Adrenal gland (tissue), 12 donors: ENCODE results near the gene MIF4GD. TPM values are rescaled to one million over a fixed set of nuclear protein-coding genes. Genes with fewer than 3 reads are reported as not detected.

ENCODE experiments used
- DNase-seq, 7 donors: peaks; one replicate each; pipeline ENCODE4 v3.0.0-alpha.2; 2019 to 2020
- H3K27ac ChIP-seq, 5 donors: fragments of 200-600 bp; sonication (generic) in 4 of 5; 1 replicate in 3 of 5; 2 replicates in 2 of 5; pipeline versions ENCODE4 v1.5.1 to v1.8.0; 2016 to 2020; ENCODE audit warnings: mild to moderate bottlenecking in 1 of 5
- H3K27me3 ChIP-seq: fragments of 200-600 bp; 2 replicates; pipeline ENCODE4 v1.8.0; 2021
- H3K36me3 ChIP-seq, 2 donors: fragments of 200-600 bp; replicated peaks in 1 of 2; 1 replicate in 1 of 2; 2 replicates in 1 of 2; pipeline versions ENCODE4 v1.5.1 to v1.8.0; 2018 to 2022
- H3K4me1 ChIP-seq, 2 donors: fragments of 200-600 bp; replicated peaks in 1 of 2; 1 replicate in 1 of 2; 2 replicates in 1 of 2; pipeline versions ENCODE4 v1.5.1 to v1.8.0; 2018 to 2021
- H3K4me3 ChIP-seq, 4 donors: fragments of 200-600 bp; sonication (generic) in 3 of 4; one replicate each; pipeline ENCODE4 v1.5.1; 2016 to 2018
- H3K9me3 ChIP-seq, 3 donors: fragments of 200-600 bp; sonication (generic) in 1 of 3; replicated peaks in 1 of 3; 1 replicate in 2 of 3; 2 replicates in 1 of 3; pipeline versions ENCODE4 v1.5.1 to v1.8.0; 2016 to 2021
- POLR2A ChIP-seq, 2 donors: fragments of 450-650 bp; IDR thresholded peaks; one replicate each; pipeline ENCODE4 v1.6.1; 2017; ENCODE audit warnings: antibody characterized with exemption in 2 of 2, mild to moderate bottlenecking in 2 of 2, moderate library complexity in 1 of 2
- WGBS, 4 donors: extraction: QIAGEN DNeasy Blood & Tissue Kit in 2 of 4; methylation state at CpG; one replicate each; pipeline versions ENCODE4 v1.1.5 to v1.1.7; 2013 to 2017; 5-methylcytosine and 5-hydroxymethylcytosine counted together
- intact Hi-C, 2 donors: fragments of 100-400 bp; cut with DNase I; formaldehyde crosslinking; loops; one replicate each; pipeline versions ENCODE4 v1.14.1 to v1.15.0; 2022 to 2023
- polyA plus RNA-seq, 3 donors: library from polyadenylated mRNA; stranded (reverse); fragments of 200-250 nt in 2 of 3; fragments of 350-450 nt in 1 of 3; fragmentation: Illumina TruSeq in 1 of 3; extraction: RNeasy Lipid Tissue Mini Kit (QIAGEN cat#74804) in 1 of 3; gene quantifications; one replicate each; pipeline ENCODE4 v1.2.3, GENCODE V29; 2013 to 2014
- total RNA-seq, 9 donors: library from RNA; depleted of rRNA in 4 of 9; stranded (reverse); fragments of >200 nt in 4 of 9; fragments of 120-200 nt in 1 of 9; fragmentation: NEBNext Ultra II Directional in 1 of 9; extraction: Animal tissue kit (Norgen Biotek cat#: 25700) in 1 of 9; gene quantifications; one replicate each; pipeline versions ENCODE4 v1.1.0 to v1.2.4, GENCODE V29; 2013 to 2023
- TF ChIP-seq, protein P1 (sequence below), 6 experiments: fragments of 450-650 bp in 4 of 6; fragments of 200-600 bp in 2 of 6; sonication (generic) in 1 of 6; IDR thresholded peaks; 1 replicate in 5 of 6; 2 replicates in 1 of 6; pipeline versions ENCODE4 v1.5.1 to v1.8.0; 2016 to 2021; ENCODE audit warnings: antibody characterized with exemption in 6 of 6, mild to moderate bottlenecking in 2 of 6, moderate library complexity in 1 of 6
- donor health status: healthy with polysubstance abuse.
- donor health status: Bipolar disorder and iron deficiency.
- donor health status: DM: yes; HTN: yes; CAD: no.
- donor health status: DM: no; HTN: no; CAD: no.
- donor health status: DM: no; HTN: no; CAD: no.
- donor health status: DM: yes; HTN: yes; CAD: no.

Gene MIF4GD
- total and polyA plus RNA-seq, 12 donors, result 9.2 to 53.0 (median 21.2) TPM

- intact Hi-C loops, result loop anchor here in 1 of 2 donors (10.0 kb wide), 1 partner anchor 133 kb away; the partner anchor contains the start of gene GRB2
- no peaks in the 10 kb centered on the region for H3K9me3 ChIP-seq
- H3K36me3 ChIP-seq, result peaks cover 0 to 5% of the 10 kb centered on the region in 2 donors
- DNase-seq, result peak; percentile 69 to 82 (median 76)
- peak overlapping the region; percentile 3 to 95 (median 95) for H3K27ac ChIP-seq
- TF ChIP-seq POLR2A (IDR thresholded peaks at IDR 0.05), result no peak
- TF ChIP-seq, protein P1, sequence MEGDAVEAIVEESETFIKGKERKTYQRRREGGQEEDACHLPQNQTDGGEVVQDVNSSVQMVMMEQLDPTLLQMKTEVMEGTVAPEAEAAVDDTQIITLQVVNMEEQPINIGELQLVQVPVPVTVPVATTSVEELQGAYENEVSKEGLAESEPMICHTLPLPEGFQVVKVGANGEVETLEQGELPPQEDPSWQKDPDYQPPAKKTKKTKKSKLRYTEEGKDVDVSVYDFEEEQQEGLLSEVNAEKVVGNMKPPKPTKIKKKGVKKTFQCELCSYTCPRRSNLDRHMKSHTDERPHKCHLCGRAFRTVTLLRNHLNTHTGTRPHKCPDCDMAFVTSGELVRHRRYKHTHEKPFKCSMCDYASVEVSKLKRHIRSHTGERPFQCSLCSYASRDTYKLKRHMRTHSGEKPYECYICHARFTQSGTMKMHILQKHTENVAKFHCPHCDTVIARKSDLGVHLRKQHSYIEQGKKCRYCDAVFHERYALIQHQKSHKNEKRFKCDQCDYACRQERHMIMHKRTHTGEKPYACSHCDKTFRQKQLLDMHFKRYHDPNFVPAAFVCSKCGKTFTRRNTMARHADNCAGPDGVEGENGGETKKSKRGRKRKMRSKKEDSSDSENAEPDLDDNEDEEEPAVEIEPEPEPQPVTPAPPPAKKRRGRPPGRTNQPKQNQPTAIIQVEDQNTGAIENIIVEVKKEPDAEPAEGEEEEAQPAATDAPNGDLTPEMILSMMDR (IDR thresholded peaks at IDR 0.05), result peak in 5 of 6 experiments; percentile 11 to 97 (median 73)
- peak overlapping the region; percentile 37 to 92 (median 51) for H3K4me3 ChIP-seq
- H3K4me1 ChIP-seq, result peaks cover 21 to 37% of the 10 kb centered on the region in 2 donors
- 0 to 1% (median 0%) methylated on average over 14 to 74 of the region's 74 CpGs for WGBS, 4 donors
- H3K27me3 ChIP-seq, result no peaks in the 10 kb centered on the region
Observed at GRCh38 chr17:75271233-75271954, 363 bp upstream of the MIF4GD start.

DNA sequence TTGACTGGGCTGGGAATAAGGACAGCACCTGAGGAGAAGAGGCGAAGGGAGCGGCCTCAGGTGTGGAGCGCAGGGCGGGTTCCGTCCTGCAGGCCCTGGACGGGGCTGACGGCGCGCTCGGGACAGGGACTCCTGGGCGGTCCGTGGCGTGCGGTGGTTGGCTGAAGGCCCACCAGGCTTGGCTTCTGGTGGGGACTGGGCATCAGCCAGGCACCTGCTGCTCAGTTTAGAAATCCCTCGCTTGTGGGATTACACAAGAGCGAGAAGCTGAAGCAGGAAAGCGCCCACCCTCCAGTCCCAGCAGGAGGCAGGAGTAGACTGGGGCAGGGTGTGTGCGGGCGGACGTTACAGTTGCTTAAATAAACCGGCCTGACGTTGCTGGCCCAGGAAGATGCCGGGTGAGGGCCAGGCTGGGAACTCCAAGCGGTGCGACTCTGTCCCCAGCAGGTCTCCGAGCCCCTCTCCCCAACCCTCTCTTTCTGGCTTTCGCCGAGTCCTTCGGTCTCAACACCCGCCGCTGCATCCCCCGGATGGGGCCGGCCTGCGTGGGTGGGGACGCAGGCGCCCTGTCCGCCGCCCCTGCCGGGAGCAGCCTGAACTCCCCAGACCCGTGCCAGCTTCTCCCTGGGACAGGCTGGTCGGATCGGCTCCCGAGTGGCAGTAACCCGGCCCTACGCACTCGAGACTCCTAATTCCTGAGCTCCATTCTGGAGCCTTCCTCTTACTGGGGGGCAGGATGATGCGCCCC is 639 bp downstream of the MIF4GD start:
- H3K4me1 ChIP-seq, result peaks cover 21 to 37% of the 10 kb centered on the region in 2 donors
- intact Hi-C loops, result loop anchor here in 1 of 2 donors (10.0 kb wide), 1 partner anchor 134 kb away; the partner anchor contains the start of gene GRB2
- 0 to 2% (median 1%) methylated on average over 20 to 47 of the region's 47 CpGs for WGBS, 4 donors
- TF ChIP-seq, protein P1 (IDR thresholded peaks at IDR 0.05), result peak in 4 of 6 experiments; percentile 30 to 56 (median 41)
- TF ChIP-seq POLR2A (IDR thresholded peaks at IDR 0.05), result peak in 1 of 2 donors; percentile 64
- H3K36me3 ChIP-seq, result peaks cover 0 to 14% of the 10 kb centered on the region in 2 donors
- peak overlapping the region; percentile 76 to 95 (median 95) for H3K27ac ChIP-seq
- H3K4me3 ChIP-seq, result peak overlapping the region; percentile 32 to 92 (median 66)
- no peaks in the 10 kb centered on the region for H3K9me3 ChIP-seq
- H3K27me3 ChIP-seq, result no peaks in the 10 kb centered on the region
- peak; percentile 67 to 83 (median 77) for DNase-seq

DNA sequence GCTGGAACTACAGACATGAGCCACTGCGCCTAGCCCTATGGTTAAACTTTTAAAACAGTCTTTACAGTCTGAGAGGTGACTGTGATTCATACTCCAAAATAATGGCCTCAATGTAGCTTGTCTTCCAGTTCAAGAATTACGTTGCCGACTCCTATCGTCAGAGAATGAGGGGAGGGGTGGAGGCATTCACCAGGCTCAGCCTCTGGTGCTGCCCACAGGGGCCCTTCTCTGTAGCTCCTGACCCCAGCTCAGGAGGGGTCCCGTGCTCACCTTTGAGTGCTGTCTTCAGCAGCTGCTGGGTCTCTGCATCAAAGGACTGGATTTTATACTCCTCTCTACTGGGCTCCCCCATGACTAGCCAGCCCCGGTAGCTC is 1.2 kb downstream of the MIF4GD start:
- intact Hi-C loops, result loop anchor here in 1 of 2 donors (10.0 kb wide), 1 partner anchor 135 kb away; the partner anchor contains the start of gene GRB2
- TF ChIP-seq, protein P1 (IDR thresholded peaks at IDR 0.05), result no peak
- no peak for TF ChIP-seq POLR2A (IDR thresholded peaks at IDR 0.05)
- H3K36me3 ChIP-seq, result peaks cover 0 to 20% of the 10 kb centered on the region in 2 donors
- H3K9me3 ChIP-seq, result no peaks in the 10 kb centered on the region
- peaks cover 21 to 37% of the 10 kb centered on the region in 2 donors for H3K4me1 ChIP-seq
- no peak for DNase-seq
- H3K4me3 ChIP-seq, result peak overlapping the region in 2 of 4 donors; percentile 32 to 92
- no peaks in the 10 kb centered on the region for H3K27me3 ChIP-seq
- 20 to 22% (median 20%) methylated on average over 5 to 6 of the region's 6 CpGs for WGBS, 4 donors
- H3K27ac ChIP-seq, result peak overlapping the region; percentile 76 to 95 (median 95)
